HG03045 (cell line): ENCODE measurements around the gene OPN1SW.
A peak's percentile ranks its signal among the peaks of the same experiment; 100 is the strongest.

Source experiments
- ATAC-seq: cut with Tn5 transposase; IDR thresholded peaks from one replicate; pipeline ENCODE4 v1.9.1; 2021; ENCODE audit warnings: mild to moderate bottlenecking, moderate library complexity; ENCODE audit not compliant: unreplicated experiment

The OPN1SW gene

DNA sequence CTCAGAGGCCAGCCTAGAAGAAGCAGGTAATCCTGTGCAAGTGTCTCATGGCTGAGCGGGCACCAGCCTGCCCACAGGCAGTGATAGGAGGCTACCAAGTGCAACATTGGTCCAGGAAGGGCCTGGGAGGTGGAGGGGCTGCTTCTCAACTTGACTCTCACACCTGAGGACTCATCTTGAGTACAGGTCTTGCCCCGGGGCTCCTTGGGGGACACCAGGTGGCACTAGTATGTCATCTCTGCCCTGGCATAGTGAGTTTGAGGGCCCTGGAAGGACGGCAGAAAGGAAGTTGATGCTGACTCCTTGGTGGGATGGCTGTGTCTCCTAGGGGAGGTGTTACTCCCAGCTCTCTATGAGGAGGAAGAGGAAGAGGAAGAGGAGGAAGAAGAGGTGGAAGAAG is 18.4 kb upstream of the OPN1SW start:
- ATAC-seq = no peak

DNA sequence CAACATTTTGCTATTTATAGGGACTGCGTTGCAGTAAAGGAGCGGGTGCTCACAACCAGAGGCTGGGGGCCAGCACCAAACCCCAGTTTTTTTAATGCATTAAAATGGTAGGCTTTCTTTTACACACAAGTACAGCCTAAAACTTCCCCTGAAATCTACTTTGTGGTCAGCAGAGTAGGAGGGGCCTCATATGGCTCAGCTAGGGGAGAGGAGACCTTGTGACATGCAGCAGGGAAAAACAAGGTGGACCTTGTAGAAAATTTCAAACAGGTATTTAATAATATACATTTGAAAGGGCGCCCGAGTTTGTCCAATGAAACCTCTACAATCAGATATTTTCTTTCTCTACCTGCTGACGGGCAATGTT is 17.6 kb upstream of the OPN1SW start:
- no peak for ATAC-seq

DNA sequence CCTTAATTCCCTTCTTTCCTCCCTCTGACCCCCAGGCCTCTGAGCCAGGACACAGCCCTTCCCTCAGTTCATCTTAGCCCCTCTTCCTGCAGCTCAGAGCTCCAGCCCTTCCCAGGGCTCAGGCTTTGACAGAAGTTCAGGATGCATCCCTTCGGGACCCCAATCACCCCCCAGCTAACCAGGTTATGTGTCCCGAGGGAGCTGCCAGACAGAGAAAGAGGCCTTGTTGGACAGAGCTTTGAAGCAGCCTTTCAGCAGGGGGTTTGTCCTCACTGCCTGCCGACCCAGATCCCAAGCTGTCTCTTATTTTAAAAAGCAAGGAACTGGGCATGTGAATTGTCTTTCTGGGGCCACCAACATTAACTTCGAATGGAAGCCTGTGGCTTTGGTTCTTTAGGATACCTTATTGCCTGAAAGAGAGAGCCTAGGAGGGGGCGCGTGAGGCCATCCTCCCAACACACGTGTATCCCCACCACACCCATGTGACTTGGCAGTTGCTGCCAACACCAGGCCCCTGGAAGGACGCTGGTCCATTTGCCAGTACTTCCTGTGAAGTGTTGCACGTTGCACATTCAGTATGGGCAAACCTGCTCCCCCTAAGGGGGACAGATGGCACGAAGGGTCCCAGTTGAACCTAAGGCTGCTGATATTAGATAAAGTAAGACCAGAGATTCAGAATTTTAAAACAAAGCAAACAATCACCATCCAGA is 17.0 kb upstream of the OPN1SW start:
- ATAC-seq = no peak

DNA sequence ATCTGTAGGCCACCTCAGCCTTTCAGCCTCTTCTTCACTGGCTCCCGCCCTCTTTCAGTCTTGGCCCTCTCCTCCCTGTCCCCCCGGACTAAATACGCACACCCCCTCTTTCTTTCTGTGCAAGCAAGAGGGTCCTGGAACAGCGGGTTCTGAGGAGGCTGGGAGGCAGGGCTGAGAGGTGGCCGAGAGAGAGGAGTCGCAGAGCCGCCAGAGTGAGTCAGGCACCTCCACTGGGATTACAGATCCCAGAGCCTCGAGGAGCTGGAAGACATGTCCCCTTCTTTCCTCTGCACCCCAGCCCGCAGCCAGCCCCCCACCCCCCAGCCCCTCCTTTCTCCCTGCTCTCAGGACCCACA is 16.4 kb upstream of the OPN1SW start:
- ATAC-seq = no peak

DNA sequence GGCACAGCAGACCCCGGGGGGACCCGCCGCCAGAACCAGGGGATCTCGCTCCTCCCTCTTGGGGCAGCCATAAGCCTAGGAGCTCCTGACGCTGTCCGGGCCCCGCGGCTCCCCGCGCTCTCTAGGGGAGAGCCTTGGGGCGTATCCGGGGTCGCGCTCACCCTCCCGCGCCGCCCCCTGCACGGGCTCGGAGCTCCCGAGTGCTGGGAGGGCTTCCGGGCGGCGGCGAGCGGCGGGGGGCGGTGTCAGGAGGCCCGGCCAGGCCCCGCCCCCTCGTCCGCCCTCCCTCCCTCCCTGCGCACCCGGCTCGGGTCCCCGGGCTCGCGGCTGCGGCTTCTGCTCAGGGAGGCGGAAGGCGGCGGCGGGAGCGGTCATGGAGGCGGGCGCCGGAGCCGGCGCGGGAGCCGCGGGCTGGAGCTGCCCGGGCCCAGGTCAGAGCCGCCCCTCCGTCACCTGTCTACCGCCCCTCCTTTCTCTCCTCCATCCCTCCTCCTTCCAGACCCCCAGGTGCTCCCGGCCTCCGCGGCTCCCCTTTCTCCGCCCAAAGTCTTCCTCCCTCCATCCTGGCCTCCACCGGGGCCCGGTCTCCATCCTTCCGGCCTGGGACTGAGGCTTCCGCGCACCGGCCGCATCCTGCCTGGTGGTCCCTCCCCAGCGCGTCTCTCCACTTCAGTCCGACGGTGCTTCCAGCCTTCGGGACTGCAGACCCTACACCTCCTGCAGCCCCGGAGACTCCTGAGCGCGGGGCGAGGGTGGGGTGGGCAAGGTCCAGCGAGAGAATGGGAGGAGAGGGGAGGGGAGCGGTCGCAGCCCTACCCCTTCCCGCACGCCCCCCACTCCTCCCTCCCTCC is 15.8 kb upstream of the OPN1SW start, which contains the start of gene CCDC136:
Gene CCDC136, plus strand, starts transcription at position 848 of the 851 bp plus-strand sequence. CDS start 444 bp downstream, outside the sequence.
- ATAC-seq = peak; percentile 81

- ATAC-seq = peak; percentile 23
These were observed 14.9 kb upstream of the OPN1SW start for GRCh38 chr7:128790315-128791041.

GRCh38 chr7:128788446-128789412 is 13.1 kb upstream of the OPN1SW start:
- no peak for ATAC-seq

DNA sequence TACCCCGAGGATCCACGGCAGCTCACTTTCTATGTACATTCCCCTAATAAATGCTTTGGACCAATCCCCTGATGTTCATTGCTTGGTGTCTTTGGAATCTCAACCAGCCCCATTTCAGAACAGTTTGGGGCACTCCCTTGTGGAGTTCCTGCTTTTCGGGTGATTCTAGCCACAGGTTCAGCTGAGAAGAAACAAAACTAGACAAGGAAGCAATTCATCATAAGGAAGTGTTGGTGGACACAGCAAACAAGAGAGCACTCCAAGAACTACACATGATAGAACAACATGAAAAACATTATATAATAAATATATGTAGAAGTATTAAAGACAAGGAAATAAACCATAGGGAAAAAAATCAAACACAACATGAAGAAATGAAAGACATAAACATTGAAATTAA is 10.1 kb upstream of the OPN1SW start:
- no peak for ATAC-seq

DNA sequence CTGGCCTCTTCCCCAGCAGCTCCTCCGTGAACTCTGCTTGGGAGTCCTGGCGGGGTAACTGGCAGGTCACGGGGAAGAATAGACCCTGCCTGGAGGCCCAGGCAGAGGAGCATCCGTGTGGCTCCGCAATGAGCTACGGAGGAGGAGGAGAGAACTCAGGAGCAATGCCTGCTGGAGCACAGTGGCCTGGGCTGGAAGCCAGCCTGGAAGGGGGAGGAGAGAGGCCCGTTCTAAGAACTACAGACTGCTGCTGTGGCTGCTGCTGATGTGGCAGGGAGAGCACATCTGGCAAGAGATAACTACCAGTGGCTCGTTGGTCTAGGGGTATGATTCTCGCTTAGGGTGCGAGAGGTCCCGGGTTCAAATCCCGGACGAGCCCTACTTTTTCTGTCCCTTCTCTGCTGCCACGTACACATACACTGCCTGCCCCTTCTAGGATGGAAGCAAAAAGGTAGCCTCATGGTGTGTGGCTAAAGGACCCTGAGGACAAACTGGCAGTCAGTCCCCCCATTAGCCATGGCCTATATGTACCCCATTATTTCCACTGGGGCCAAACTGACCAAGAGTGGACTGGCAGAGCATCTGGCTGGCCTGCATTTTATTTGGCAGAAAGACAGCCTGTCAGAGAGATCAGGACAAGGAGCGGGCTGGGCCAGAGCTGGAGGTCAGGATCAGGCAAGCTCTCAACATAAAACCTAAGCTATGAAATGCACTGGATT is 7.7 kb upstream of the OPN1SW start:
- no peak for ATAC-seq

GRCh38 chr7:128781851-128782250 is 6.3 kb upstream of the OPN1SW start:
- ATAC-seq = no peak

- no peak for ATAC-seq
These were observed 5.5 kb upstream of the OPN1SW start for GRCh38 chr7:128781126-128781525.

DNA sequence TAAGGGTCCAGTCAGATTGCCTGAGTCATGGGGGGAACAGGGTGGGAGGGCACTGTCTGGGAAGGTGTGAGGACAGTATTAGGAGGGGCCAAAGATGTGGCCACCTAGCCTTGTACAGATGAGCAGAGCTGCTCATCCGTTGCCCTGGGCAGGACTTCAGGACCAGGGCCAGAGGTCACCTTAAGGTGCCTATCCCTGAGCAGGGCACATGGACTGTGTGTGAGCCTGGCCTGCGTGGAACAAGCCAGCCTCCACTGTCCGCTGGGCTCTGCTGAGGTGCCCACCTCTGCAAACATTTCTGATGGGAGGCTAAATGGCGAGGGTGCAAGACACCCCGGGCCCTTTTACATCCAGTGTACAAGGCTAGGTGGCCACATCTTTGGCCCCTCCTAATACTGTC is 3.4 kb upstream of the OPN1SW start:
- ATAC-seq = no peak

- ATAC-seq = no peak
These were observed 1.8 kb upstream of the OPN1SW start for GRCh38 chr7:128777156-128778123.

GRCh38 chr7:128774921-128775320 is 673 bp downstream of the OPN1SW start:
- ATAC-seq = no peak

- no peak for ATAC-seq
These were observed 1.4 kb downstream of the OPN1SW start for GRCh38 chr7:128774029-128774689.

DNA sequence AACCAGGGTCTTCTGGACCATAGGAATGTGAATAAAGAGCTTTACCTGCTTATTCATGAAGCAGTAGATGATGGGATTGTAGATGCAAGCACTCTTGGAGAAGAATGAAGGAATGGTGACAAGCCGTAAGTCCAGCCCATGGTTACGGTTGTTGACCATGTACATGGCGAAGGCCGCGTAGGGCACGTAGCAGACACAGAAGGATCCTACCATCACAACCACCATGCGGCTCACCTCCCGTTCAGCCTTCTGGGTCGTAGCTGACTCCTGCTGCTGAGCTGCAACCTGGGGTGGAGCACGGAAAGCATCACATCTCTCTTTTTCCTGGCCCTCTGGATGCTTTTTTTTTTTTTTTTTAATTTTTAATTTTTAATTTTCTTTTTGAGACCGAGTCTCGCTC is 2.0 kb downstream of the OPN1SW start:
- no peak for ATAC-seq

DNA sequence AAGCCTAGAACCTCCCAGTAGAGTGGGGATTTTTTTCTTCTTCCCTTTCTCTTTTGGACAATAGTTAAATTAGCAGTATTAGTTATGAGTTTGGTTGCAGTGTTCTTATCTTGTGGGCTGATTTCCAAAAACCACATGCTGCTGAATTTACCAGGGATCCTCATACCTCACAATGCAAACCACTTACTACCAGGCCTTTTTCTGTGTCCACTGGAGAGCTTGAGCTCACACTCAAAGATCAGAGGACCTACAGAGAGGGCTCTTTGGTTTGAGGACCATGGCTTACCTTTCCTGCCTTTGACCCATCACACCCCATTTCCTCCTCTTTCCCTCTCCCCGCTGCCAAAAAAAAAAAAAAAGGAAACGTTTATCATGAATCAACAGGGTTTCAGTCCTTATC is 5.4 kb downstream of the OPN1SW start:
- ATAC-seq = no peak

DNA sequence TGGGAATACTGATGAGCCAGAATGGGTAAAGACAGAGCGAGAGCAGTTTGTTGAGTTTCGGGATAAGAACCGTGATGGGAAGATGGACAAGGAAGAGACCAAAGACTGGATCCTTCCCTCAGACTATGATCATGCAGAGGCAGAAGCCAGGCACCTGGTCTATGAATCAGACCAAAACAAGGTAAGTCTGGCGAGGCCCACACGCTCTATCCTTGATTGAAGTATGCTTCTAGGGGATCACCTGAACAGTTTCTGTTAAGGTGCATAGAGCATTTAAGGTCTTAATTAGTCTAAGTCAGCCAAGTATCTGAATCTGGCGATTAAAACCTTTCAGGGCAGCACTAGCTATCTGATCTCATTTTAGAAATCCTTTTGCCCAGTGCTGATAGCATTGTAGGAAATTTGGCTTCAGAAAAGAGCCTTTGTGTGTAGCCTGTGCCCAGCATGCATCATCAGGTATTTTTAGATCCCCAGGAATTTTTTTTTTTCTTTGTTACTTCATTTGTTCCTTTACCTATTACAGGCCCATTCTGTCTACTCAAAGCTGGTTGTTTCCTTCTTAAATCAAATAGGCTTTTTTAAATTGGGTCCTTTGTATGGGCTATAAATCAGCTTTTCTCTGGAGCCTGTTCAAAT is 8.0 kb downstream of the OPN1SW start:
- ATAC-seq = no peak
